ENCODE measurements around the gene VWF.

Gene VWF

GRCh38 chr12:5964913-5965900 lies 159.3 kb downstream of the VWF start:
- peak overlapping the region; percentile 54 for H3K27ac ChIP-seq (ENCODE audit: low read depth, low read length)
- no peak overlapping the region for H3K9ac ChIP-seq (ENCODE audit: low read depth, low read length)
- peaks cover 6% of the 10 kb centered on the region; the same call in 1 of the 2 replicates for H3K27me3 ChIP-seq (ENCODE audit: control insufficient read depth, insufficient read depth, low read length)
- peaks cover 17% of the 10 kb centered on the region for H3K4me1 ChIP-seq (ENCODE audit: control insufficient read depth, insufficient read depth, low read length)
- H3K36me3 ChIP-seq (ENCODE audit: control insufficient read depth, insufficient read depth, low read length) = no peaks in the 10 kb centered on the region
- no peak overlapping the region for H3K4me3 ChIP-seq (ENCODE audit: low read depth, low read length)
- H3K9me3 ChIP-seq (ENCODE audit: control insufficient read depth, insufficient read depth, low read length) = no peaks in the 10 kb centered on the region

GRCh38 chr12:5963515-5963914 lies 161.0 kb downstream of the VWF start:
- H3K4me1 ChIP-seq (ENCODE audit: control insufficient read depth, insufficient read depth, low read length) = peaks cover 17% of the 10 kb centered on the region
- H3K27me3 ChIP-seq (ENCODE audit: control insufficient read depth, insufficient read depth, low read length) = peaks cover 6% of the 10 kb centered on the region; the same call in 1 of the 2 replicates
- no peak overlapping the region for H3K4me3 ChIP-seq (ENCODE audit: low read depth, low read length)
- H3K9me3 ChIP-seq (ENCODE audit: control insufficient read depth, insufficient read depth, low read length) = no peaks in the 10 kb centered on the region
- no peak overlapping the region for H3K9ac ChIP-seq (ENCODE audit: low read depth, low read length)
- no peaks in the 10 kb centered on the region for H3K36me3 ChIP-seq (ENCODE audit: control insufficient read depth, insufficient read depth, low read length)
- H3K27ac ChIP-seq (ENCODE audit: low read depth, low read length) = no peak overlapping the region

GRCh38 chr12:5960783-5961182 lies 163.7 kb downstream of the VWF start:
- H3K4me1 ChIP-seq (ENCODE audit: control insufficient read depth, insufficient read depth, low read length) = peaks cover 17% of the 10 kb centered on the region
- no peak overlapping the region for H3K9ac ChIP-seq (ENCODE audit: low read depth, low read length)
- no peaks in the 10 kb centered on the region for H3K36me3 ChIP-seq (ENCODE audit: control insufficient read depth, insufficient read depth, low read length)
- no peaks in the 10 kb centered on the region for H3K9me3 ChIP-seq (ENCODE audit: control insufficient read depth, insufficient read depth, low read length)
- no peak overlapping the region for H3K27ac ChIP-seq (ENCODE audit: low read depth, low read length)
- H3K27me3 ChIP-seq (ENCODE audit: control insufficient read depth, insufficient read depth, low read length) = peaks cover 6% of the 10 kb centered on the region; the same call in 1 of the 2 replicates
- no peak overlapping the region for H3K4me3 ChIP-seq (ENCODE audit: low read depth, low read length)

DNA sequence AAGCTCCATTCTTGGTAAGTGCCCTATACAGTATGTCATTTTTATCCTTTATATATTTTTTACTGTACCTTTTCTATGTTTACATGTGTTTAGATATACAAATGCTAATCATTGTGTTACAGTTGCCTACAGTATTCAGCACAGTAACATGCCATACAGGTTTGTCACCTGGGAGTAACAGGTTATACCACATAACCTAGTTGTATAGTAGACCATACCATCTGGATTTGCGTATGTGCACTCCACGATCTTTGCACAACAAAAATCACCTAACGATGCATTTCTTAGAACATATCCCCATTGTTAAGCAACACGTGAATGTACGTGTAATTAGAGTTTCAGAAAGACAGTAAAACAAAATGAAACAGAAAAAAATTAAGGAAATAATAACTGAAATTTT lies 167.5 kb downstream of the VWF start:
- Histone ChIP-seq H3K27ac (ENCODE audit: low read depth, low read length) (no peak overlapping the region), H3K4me1 (ENCODE audit: control insufficient read depth, insufficient read depth, low read length) (no peaks in the 10 kb centered on the region), H3K9ac (ENCODE audit: low read depth, low read length) (no peak overlapping the region), H3K9me3 (ENCODE audit: control insufficient read depth, insufficient read depth, low read length) (no peaks in the 10 kb centered on the region), H3K36me3 (ENCODE audit: control insufficient read depth, insufficient read depth, low read length) (no peaks in the 10 kb centered on the region), H3K27me3 (ENCODE audit: control insufficient read depth, insufficient read depth, low read length) (no peaks in the 10 kb centered on the region; the same call in 1 of the 2 replicates), H3K4me3 (ENCODE audit: low read depth, low read length) (no peak overlapping the region)

DNA sequence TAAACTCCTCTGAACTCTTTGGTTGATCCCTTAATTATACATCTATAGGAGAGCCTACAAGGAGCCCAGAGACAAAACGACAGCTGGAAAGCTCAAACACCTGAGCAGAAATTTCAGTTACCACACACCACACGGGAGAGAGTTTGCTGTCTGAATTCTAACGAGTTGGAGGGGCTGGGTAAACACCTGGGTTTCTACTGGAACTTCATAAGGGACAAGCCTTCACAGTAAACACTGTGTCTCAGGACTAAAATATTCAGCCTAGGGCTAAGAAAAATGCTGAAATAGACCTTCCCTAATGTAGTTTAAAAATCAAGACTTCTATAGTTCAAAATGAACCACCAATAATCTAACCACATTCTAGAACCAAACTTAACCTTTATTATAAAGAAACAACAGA lies 169.8 kb downstream of the VWF start:
- Histone ChIP-seq H3K27ac (ENCODE audit: low read depth, low read length) (no peak overlapping the region), H3K4me3 (ENCODE audit: low read depth, low read length) (no peak overlapping the region), H3K36me3 (ENCODE audit: control insufficient read depth, insufficient read depth, low read length) (no peaks in the 10 kb centered on the region), H3K9me3 (ENCODE audit: control insufficient read depth, insufficient read depth, low read length) (no peaks in the 10 kb centered on the region), H3K27me3 (ENCODE audit: control insufficient read depth, insufficient read depth, low read length) (no peaks in the 10 kb centered on the region; the same call in 1 of the 2 replicates), H3K4me1 (ENCODE audit: control insufficient read depth, insufficient read depth, low read length) (no peaks in the 10 kb centered on the region), H3K9ac (ENCODE audit: low read depth, low read length) (no peak overlapping the region)

DNA sequence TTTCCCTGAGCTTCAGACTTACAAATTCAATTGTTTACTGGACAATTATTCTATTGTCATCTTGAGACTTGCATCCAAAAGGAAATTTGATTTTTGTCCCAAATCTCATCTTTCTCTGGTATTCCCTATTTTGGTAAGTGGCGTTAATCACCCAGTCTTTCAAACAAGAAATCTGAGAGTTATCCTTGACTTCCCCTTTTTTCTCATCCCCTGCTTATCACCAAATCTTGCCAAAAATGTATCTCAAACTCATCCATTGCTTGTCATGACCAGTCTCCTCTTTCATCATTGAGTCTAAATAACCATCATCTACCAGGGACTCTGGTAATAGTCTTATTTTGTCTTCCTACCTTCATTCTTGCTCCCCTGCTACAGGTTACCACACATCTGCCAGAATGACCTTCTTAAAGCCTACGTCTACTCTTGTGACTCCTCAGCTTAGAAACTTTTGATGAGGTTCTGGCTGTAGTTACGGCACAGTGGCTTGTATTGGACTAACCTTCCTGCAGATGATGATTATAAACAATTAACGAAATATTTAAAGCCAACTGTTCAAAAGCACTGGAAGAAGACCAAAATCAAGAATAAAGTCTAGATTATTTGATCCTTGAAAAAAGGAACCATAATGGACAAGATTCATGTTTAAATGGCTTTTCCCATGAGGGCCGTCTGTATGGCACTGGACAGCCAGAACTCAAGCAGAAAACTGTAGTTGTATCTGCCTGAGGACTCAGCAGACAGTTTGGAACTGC lies 170.5 kb downstream of the VWF start:
- Histone ChIP-seq H3K9me3 (ENCODE audit: control insufficient read depth, insufficient read depth, low read length) (no peaks in the 10 kb centered on the region), H3K4me3 (ENCODE audit: low read depth, low read length) (no peak overlapping the region), H3K27me3 (ENCODE audit: control insufficient read depth, insufficient read depth, low read length) (no peaks in the 10 kb centered on the region; the same call in 1 of the 2 replicates), H3K9ac (ENCODE audit: low read depth, low read length) (no peak overlapping the region), H3K27ac (ENCODE audit: low read depth, low read length) (no peak overlapping the region), H3K4me1 (ENCODE audit: control insufficient read depth, insufficient read depth, low read length) (no peaks in the 10 kb centered on the region), H3K36me3 (ENCODE audit: control insufficient read depth, insufficient read depth, low read length) (no peaks in the 10 kb centered on the region)

DNA sequence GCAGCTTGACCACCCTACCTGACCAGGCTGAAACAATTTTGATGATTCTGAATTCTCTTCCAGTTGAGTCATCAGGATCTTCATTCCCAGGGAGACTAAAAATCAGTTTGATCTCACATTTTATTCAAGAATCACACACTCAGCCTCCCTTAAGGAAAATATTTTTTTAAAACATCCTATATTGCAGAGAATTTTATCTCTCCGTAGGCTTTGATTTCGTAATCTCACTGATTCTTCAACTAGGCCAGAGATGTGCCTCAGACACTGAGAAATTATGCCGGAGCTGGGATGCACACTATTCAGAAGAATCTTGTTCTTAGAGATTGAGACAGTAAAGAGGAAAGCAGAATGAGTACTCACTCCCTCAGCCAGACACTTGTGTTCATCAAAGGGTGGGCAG lies 172.4 kb downstream of the VWF start:
- H3K36me3 ChIP-seq (ENCODE audit: control insufficient read depth, insufficient read depth, low read length) = no peaks in the 10 kb centered on the region
- H3K27ac ChIP-seq (ENCODE audit: low read depth, low read length) = no peak overlapping the region
- H3K9ac ChIP-seq (ENCODE audit: low read depth, low read length) = no peak overlapping the region
- no peaks in the 10 kb centered on the region for H3K4me1 ChIP-seq (ENCODE audit: control insufficient read depth, insufficient read depth, low read length)
- H3K9me3 ChIP-seq (ENCODE audit: control insufficient read depth, insufficient read depth, low read length) = no peaks in the 10 kb centered on the region
- peaks cover 7% of the 10 kb centered on the region; the same call in 1 of the 2 replicates for H3K27me3 ChIP-seq (ENCODE audit: control insufficient read depth, insufficient read depth, low read length)
- H3K4me3 ChIP-seq (ENCODE audit: low read depth, low read length) = no peak overlapping the region

GRCh38 chr12:5948696-5949095 lies 175.8 kb downstream of the VWF start:
- H3K9me3 ChIP-seq (ENCODE audit: control insufficient read depth, insufficient read depth, low read length) = no peaks in the 10 kb centered on the region
- no peak overlapping the region for H3K9ac ChIP-seq (ENCODE audit: low read depth, low read length)
- no peaks in the 10 kb centered on the region for H3K36me3 ChIP-seq (ENCODE audit: control insufficient read depth, insufficient read depth, low read length)
- H3K4me1 ChIP-seq (ENCODE audit: control insufficient read depth, insufficient read depth, low read length) = peaks cover 11% of the 10 kb centered on the region
- H3K27me3 ChIP-seq (ENCODE audit: control insufficient read depth, insufficient read depth, low read length) = peaks cover 27% of the 10 kb centered on the region
- no peak overlapping the region for H3K4me3 ChIP-seq (ENCODE audit: low read depth, low read length)
- no peak overlapping the region for H3K27ac ChIP-seq (ENCODE audit: low read depth, low read length)

- Histone ChIP-seq H3K4me3 (ENCODE audit: low read depth, low read length) (no peak overlapping the region), H3K27ac (ENCODE audit: low read depth, low read length) (no peak overlapping the region), H3K4me1 (ENCODE audit: control insufficient read depth, insufficient read depth, low read length) (peaks cover 11% of the 10 kb centered on the region), H3K27me3 (ENCODE audit: control insufficient read depth, insufficient read depth, low read length) (peaks cover 27% of the 10 kb centered on the region), H3K36me3 (ENCODE audit: control insufficient read depth, insufficient read depth, low read length) (no peaks in the 10 kb centered on the region), H3K9ac (ENCODE audit: low read depth, low read length) (no peak overlapping the region), H3K9me3 (ENCODE audit: control insufficient read depth, insufficient read depth, low read length) (no peaks in the 10 kb centered on the region)
These were observed 177.5 kb downstream of the VWF start for GRCh38 chr12:5947006-5947405.

- H3K4me1 ChIP-seq (ENCODE audit: control insufficient read depth, insufficient read depth, low read length) = peaks cover 11% of the 10 kb centered on the region
- H3K9ac ChIP-seq (ENCODE audit: low read depth, low read length) = no peak overlapping the region
- H3K4me3 ChIP-seq (ENCODE audit: low read depth, low read length) = no peak overlapping the region
- H3K27me3 ChIP-seq (ENCODE audit: control insufficient read depth, insufficient read depth, low read length) = peaks cover 27% of the 10 kb centered on the region
- H3K27ac ChIP-seq (ENCODE audit: low read depth, low read length) = no peak overlapping the region
- no peaks in the 10 kb centered on the region for H3K9me3 ChIP-seq (ENCODE audit: control insufficient read depth, insufficient read depth, low read length)
- no peaks in the 10 kb centered on the region for H3K36me3 ChIP-seq (ENCODE audit: control insufficient read depth, insufficient read depth, low read length)
These were observed 178.1 kb downstream of the VWF start for GRCh38 chr12:5946388-5946787.
